PC-3 (cell line): ENCODE data around the gene B2M. TPM values are rescaled to one million over a fixed set of nuclear protein-coding genes. Genes with fewer than 3 reads are reported as not detected.

ENCODE experiments used
- ATAC-seq: fragments of 200-7000 bp; cut with Tn5 transposase; 2 replicates; pipeline ENCODE4 v1.9.1; 2020; ENCODE audit warnings: mild to moderate bottlenecking, moderate library complexity
- BruUV-seq: library from RNA; stranded (reverse); fragments of 400-500 nt; replicated peaks from 2 replicates; lab custom pipeline; 2021; lab: Mats Ljungman, UMichigan
- CTCF ChIA-PET: fragments of 300-600 bp; sonication (Branson Sonifier 250); formaldehyde crosslinking; loops from one replicate; lab custom pipeline; 2022; ENCODE audit warnings: antibody characterized with exemption; lab: Charles Lee
- POLR2A ChIA-PET: fragments of 300-600 bp; sonication (Branson Sonifier 250); formaldehyde crosslinking; loops from one replicate; lab custom pipeline; 2022; ENCODE audit warnings: antibody characterized with exemption; ENCODE audit not compliant: unreplicated experiment; lab: Charles Lee
- DNase-seq: peaks from one replicate; pipeline ENCODE4 v3.0.0-alpha.2; 2015
- H2AFZ ChIP-seq: fragments of 300-600 bp; sonication (generic); 2 replicates; pipeline ENCODE4 v1.6.0; 2016; ENCODE audit warnings: antibody characterized with exemption, low read length
- H3F3A ChIP-seq: fragments of 300-600 bp; sonication (generic); one replicate; pipeline ENCODE4 v1.6.0; 2017; ENCODE audit warnings: antibody characterized with exemption, low read length, control low read depth, mild to moderate bottlenecking; ENCODE audit not compliant: unreplicated experiment
- H3K27ac ChIP-seq: fragments of 300-600 bp; sonication (generic); 2 replicates; pipeline ENCODE4 v1.5.1; 2016; ENCODE audit warnings: mild to moderate bottlenecking, low read length
- H3K27me3 ChIP-seq: fragments of 300-600 bp; sonication (generic); 2 replicates; pipeline ENCODE4 v1.6.1; 2016; ENCODE audit warnings: low read length, mixed read lengths
- H3K36me3 ChIP-seq: fragments of 300-600 bp; sonication (generic); 2 replicates; pipeline ENCODE4 v1.6.1; 2016; ENCODE audit warnings: low read depth, mixed run types, low read length, mixed read lengths
- H3K4me1 ChIP-seq: fragments of 300-600 bp; sonication (generic); 2 replicates; pipeline ENCODE4 v1.5.1; 2016; ENCODE audit warnings: low read length; ENCODE audit not compliant: insufficient read depth
- H3K4me2 ChIP-seq: fragments of 300-600 bp; sonication (generic); 2 replicates; pipeline ENCODE4 v1.6.0; 2016; ENCODE audit warnings: low read length
- H3K4me3 ChIP-seq: fragments of 300-600 bp; sonication (generic); 2 replicates; pipeline ENCODE4 v1.5.1; 2016; ENCODE audit warnings: mild to moderate bottlenecking, low read length, mixed read lengths
- H3K79me2 ChIP-seq: fragments of 300-600 bp; sonication (generic); 2 replicates; pipeline ENCODE4 v1.6.1; 2017; ENCODE audit warnings: low read length, mixed read lengths
- H3K9ac ChIP-seq: fragments of 300-600 bp; sonication (generic); 2 replicates; pipeline ENCODE4 v1.6.0; 2016; ENCODE audit warnings: mild to moderate bottlenecking, low read length
- H3K9me2 ChIP-seq: fragments of 300-600 bp; sonication (generic); replicated peaks from 2 replicates; pipeline ENCODE4 v1.6.1; 2016; ENCODE audit warnings: mixed run types, low read length, mixed read lengths
- H3K9me3 ChIP-seq: fragments of 300-600 bp; sonication (generic); 2 replicates; pipeline ENCODE4 v1.6.1; 2016; ENCODE audit warnings: low read length, mixed read lengths
- H4K20me1 ChIP-seq: fragments of 300-600 bp; sonication (generic); 2 replicates; pipeline ENCODE4 v1.6.1; 2016; ENCODE audit warnings: low read length, mixed read lengths
- EZH2 ChIP-seq: fragments of 300-600 bp; sonication (generic); IDR thresholded peaks from one replicate; pipeline ENCODE4 v1.6.1; 2017; ENCODE audit warnings: antibody characterized with exemption, mild to moderate bottlenecking, low read length; ENCODE audit not compliant: unreplicated experiment
- EZH2phosphoT487 ChIP-seq: fragments of 300-600 bp; sonication (generic); IDR thresholded peaks from 2 replicates; pipeline ENCODE4 v1.6.1; 2018; ENCODE audit warnings: mild to moderate bottlenecking, antibody characterized with exemption, low read length, borderline replicate concordance
- intact Hi-C: fragments of 100-400 bp; cut with micrococcal nuclease; formaldehyde crosslinking; loops from 2 replicates; pipeline ENCODE4 v1.9.0; 2023
- total RNA-seq: library from RNA; depleted of rRNA; stranded (reverse); fragments of >200 nt; gene quantifications from 2 replicates; pipeline ENCODE4 v1.2.3, GENCODE V29; 2014
- TF ChIP-seq, protein P1 (sequence below): fragments of 300-600 bp; sonication (generic); conservative IDR thresholded peaks from 2 replicates; pipeline ENCODE4 v1.5.1; 2017; ENCODE audit warnings: antibody characterized with exemption, low read depth, mild to moderate bottlenecking, low read length

Gene B2M
- total RNA-seq, 1 experiment from 2014 or later = 608 TPM

DNA sequence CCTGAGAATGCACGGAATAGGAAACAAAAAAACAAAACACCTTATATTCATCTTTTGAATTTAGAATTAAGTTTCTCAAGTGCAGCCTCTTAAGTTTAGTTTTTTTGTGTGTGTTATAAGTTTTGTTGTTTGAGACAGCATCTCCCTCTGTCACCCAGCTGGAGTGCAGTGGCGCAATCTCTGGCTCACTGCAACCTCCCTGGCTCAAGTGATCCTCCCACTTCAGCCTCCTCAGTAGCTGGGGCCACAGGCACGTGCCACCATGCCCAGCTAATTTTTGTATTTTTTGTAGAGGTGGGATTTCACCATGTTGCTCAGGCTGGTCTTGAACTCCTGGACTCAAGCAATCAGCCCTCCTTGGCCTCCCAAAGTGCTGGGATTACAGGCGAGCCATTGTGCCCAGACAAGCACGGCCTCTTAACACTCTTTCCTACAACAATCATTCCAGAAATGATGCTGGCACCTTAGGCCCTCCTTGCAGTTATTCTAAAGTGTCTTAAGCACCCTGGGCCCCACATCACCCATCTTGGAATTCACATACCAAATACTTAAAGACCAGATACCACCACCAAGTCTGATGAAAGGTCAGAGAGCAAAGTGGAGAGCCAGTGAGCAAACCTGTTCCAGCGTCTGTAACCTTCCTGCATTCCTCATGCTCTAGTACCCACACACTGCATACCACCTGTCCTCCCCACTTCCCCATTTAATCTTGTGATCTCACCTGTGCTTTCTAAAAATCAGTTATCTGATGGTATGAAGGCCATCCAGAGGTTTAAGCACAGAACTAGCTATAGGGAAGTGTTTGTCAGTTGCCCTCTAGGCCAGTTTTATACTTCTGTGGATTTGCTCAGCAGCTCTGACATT is 41.0 kb upstream of the B2M start:
- CTCF ChIA-PET = interaction anchor here (0.5 kb wide), 1 partner anchor 91 kb away, joined by 3 read pairs; no protein-coding TSS in a partner anchor
- no peaks in the 10 kb centered on the region for H3K79me2 ChIP-seq
- DNase-seq (no peak), ATAC-seq (no peak)
- H3K9ac ChIP-seq = no peak overlapping the region
- H3K4me2 ChIP-seq = no peak overlapping the region
- BruUV-seq = no TSS peak
- no peaks in the 10 kb centered on the region for H4K20me1 ChIP-seq
- H3K9me2 ChIP-seq = no peaks in the 10 kb centered on the region
- POLR2A ChIA-PET = no interaction called here
- TF ChIP-seq EZH2phosphoT487 (no peak), EZH2 (no peak)
- TF ChIP-seq, protein P1, sequence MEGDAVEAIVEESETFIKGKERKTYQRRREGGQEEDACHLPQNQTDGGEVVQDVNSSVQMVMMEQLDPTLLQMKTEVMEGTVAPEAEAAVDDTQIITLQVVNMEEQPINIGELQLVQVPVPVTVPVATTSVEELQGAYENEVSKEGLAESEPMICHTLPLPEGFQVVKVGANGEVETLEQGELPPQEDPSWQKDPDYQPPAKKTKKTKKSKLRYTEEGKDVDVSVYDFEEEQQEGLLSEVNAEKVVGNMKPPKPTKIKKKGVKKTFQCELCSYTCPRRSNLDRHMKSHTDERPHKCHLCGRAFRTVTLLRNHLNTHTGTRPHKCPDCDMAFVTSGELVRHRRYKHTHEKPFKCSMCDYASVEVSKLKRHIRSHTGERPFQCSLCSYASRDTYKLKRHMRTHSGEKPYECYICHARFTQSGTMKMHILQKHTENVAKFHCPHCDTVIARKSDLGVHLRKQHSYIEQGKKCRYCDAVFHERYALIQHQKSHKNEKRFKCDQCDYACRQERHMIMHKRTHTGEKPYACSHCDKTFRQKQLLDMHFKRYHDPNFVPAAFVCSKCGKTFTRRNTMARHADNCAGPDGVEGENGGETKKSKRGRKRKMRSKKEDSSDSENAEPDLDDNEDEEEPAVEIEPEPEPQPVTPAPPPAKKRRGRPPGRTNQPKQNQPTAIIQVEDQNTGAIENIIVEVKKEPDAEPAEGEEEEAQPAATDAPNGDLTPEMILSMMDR = no peak
- 0 out of 2 replicates have a peak, but pooled peaks cover 3% of the 10 kb centered on the region for H3K4me1 ChIP-seq
- intact Hi-C loops = no loop called here
- no peak overlapping the region for H3K27ac ChIP-seq
- no peak overlapping the region for H2AFZ ChIP-seq
- no peaks in the 10 kb centered on the region for H3K27me3 ChIP-seq
- no peaks in the 10 kb centered on the region for H3K36me3 ChIP-seq
- no peak overlapping the region for H3K4me3 ChIP-seq
- no peaks in the 10 kb centered on the region for H3F3A ChIP-seq
- H3K9me3 ChIP-seq = no peaks in the 10 kb centered on the region

DNA sequence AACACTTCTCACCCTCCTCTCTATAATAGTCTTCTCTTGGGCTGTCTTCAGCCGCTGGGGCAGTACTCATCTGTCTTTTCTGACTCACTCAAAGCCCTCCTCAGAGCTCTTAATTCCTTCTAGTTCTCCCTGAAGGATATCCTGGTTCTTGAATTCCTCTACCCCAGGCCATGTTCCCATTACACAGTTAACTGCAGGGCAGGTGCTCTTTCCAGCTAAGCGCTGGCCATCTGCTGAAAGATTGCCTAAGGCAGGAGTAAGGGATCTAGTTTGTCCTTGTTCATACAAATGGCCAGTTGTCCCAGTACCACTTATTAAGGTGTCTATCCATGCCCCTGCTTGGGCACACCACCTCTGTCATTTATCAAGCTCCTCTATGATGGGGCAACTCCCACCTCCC is 37.7 kb upstream of the B2M start:
- Histone ChIP-seq H4K20me1 (no peaks in the 10 kb centered on the region), H3K4me3 (no peak overlapping the region), H3K36me3 (no peaks in the 10 kb centered on the region), H3K4me2 (no peak overlapping the region), H3F3A (no peaks in the 10 kb centered on the region), H2AFZ (no peak overlapping the region), H3K27me3 (no peaks in the 10 kb centered on the region), H3K9ac (no peak overlapping the region), H3K9me2 (no peaks in the 10 kb centered on the region), H3K27ac (no peak overlapping the region), H3K79me2 (no peaks in the 10 kb centered on the region), H3K9me3 (no peaks in the 10 kb centered on the region), H3K4me1 (no peaks in the 10 kb centered on the region)
- ChIA-PET POLR2A (no interaction called here), CTCF (interaction anchor here (0.6 kb wide), 1 partner anchor 195 kb away, joined by 4 read pairs; no protein-coding TSS in a partner anchor)
- no peak for ATAC-seq
- no peak for TF ChIP-seq EZH2phosphoT487
- no peak for TF ChIP-seq EZH2
- TF ChIP-seq, protein P1 = no peak
- BruUV-seq = no TSS peak
- intact Hi-C loops = no loop called here
- DNase-seq = no peak

DNA sequence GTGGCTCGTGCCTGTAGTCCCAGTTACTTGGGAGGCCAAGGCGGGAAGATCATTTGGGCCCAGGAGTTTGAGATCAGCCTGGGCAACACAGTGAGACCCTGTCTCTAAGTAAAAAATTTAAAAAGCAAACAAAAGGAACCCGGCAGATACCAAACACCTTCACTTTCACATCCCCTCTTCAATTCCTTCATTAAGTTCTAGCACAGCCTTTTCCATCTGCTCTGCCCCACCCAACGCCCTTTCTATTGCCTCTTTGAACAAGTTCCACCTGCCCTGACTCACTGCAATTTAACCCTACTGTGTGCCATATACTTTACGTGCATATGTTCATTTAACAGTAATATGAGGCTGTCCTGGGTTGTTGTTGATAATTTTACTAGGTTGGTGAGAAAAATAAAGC is 35.4 kb upstream of the B2M start:
- Histone ChIP-seq H3K36me3 (no peaks in the 10 kb centered on the region), H3K9me2 (no peaks in the 10 kb centered on the region), H4K20me1 (no peaks in the 10 kb centered on the region), H3K27me3 (no peaks in the 10 kb centered on the region), H3K4me1 (no peaks in the 10 kb centered on the region), H3K4me3 (no peak overlapping the region), H3K9me3 (no peaks in the 10 kb centered on the region), H3K4me2 (no peak overlapping the region), H3K79me2 (no peaks in the 10 kb centered on the region), H3K9ac (no peak overlapping the region), H3K27ac (no peak overlapping the region), H3F3A (no peaks in the 10 kb centered on the region), H2AFZ (no peak overlapping the region)
- DNase-seq (no peak), ATAC-seq (no peak)
- POLR2A ChIA-PET = no interaction called here
- intact Hi-C loops = no loop called here
- no TSS peak for BruUV-seq
- no peak for TF ChIP-seq EZH2
- TF ChIP-seq EZH2phosphoT487 = no peak
- TF ChIP-seq, protein P1 = no peak
- CTCF ChIA-PET = no interaction called here
